Pancreas (tissue), 10 donors: Measurements from ENCODE around the gene ABTB2. TPM values are rescaled to one million over a fixed set of nuclear protein-coding genes. Genes with fewer than 3 reads are reported as not detected.

ENCODE experiments used
- ATAC-seq, 4 donors: fragments of 200-7000 bp; cut with Tn5 transposase; one replicate each; pipeline versions ENCODE4 v1.8.0 to v1.9.1; 2020; ENCODE audit warnings: mild to moderate bottlenecking in 4 of 4, moderate library complexity in 4 of 4
- DNase-seq, 6 donors: peaks; one replicate each; pipeline ENCODE4 v3.0.0-alpha.2; 2020
- FAIRE-seq: peaks from 2 replicates; lab custom pipeline; 2012; peaks lifted over from hg19 to GRCh38; lab: Jason Lieb, UNC
- H3K27ac ChIP-seq, 4 donors: fragments of 200-600 bp; sonication (generic); 1 replicate in 3 of 4; 2 replicates in 1 of 4; pipeline versions ENCODE4 v1.5.0 to v1.8.0; 2020
- H3K27me3 ChIP-seq, 4 donors: fragments of 200-600 bp; one replicate each; pipeline ENCODE4 v1.8.0; 2021
- H3K36me3 ChIP-seq, 3 donors: fragments of 200-600 bp; sonication (generic) in 1 of 3; one replicate each; pipeline versions ENCODE4 v1.5.0 to v1.8.0; 2020 to 2021
- H3K4me1 ChIP-seq, 3 donors: fragments of 200-600 bp; one replicate each; pipeline ENCODE4 v1.8.0; 2021
- H3K4me3 ChIP-seq, 4 donors: fragments of 200-600 bp; sonication (generic) in 2 of 4; one replicate each; pipeline versions ENCODE4 v1.5.0 to v1.8.0; 2020 to 2021
- H3K9me3 ChIP-seq, 4 donors: fragments of 200-600 bp; one replicate each; pipeline ENCODE4 v1.8.0; 2021
- WGBS, 2 donors: extraction: QIAGEN DNeasy Blood & Tissue Kit; methylation state at CpG; one replicate each; pipeline ENCODE4 v1.1.7; 2013; 5-methylcytosine and 5-hydroxymethylcytosine counted together
- intact Hi-C, 3 donors: fragments of 100-400 bp; cut with DNase I; formaldehyde crosslinking; loops; one replicate each; pipeline versions ENCODE4 v1.11.1 to v1.14.2; 2022
- polyA plus RNA-seq, 2 donors: library from polyadenylated mRNA; stranded (reverse); fragments of 200-250 nt; gene quantifications; one replicate each; pipeline ENCODE4 v1.2.3, GENCODE V29; 2013
- total RNA-seq, 6 donors: library from RNA; stranded (reverse); fragmentation: NEBNext Ultra II Directional in 4 of 6; extraction: Animal tissue kit (Norgen Biotek cat#: 25700) in 4 of 6; gene quantifications; one replicate each; pipeline versions ENCODE4 v1.2.1 to v1.2.4, GENCODE V29; 2021 to 2023
- TF ChIP-seq, protein P1 (sequence below), 4 donors: fragments of 200-600 bp; sonication (generic) in 3 of 4; IDR thresholded peaks; one replicate each; pipeline versions ENCODE4 v1.5.0 to v1.8.0; 2021; ENCODE audit warnings: antibody characterized with exemption in 4 of 4
- donor health status: healthy with polysubstance abuse.
- donor health status: DM: no; HTN: no; CAD: no; lungs with moderate emphysema.
- donor health status: DM: no; HTN: no; CAD: no.
- donor health status: control.
- donor health status: control.
- donor health status: Bipolar disorder and iron deficiency.
- donor health status: DM: yes; HTN: yes; CAD: no.
- donor health status: DM: no; HTN: no; CAD: no.
- donor health status: DM: no; HTN: no; CAD: no.
- donor health status: DM: yes; HTN: yes; CAD: no.

ABTB2 gene
- total RNA-seq (1 to 10 TPM in 5 of 6 donors, under 1 TPM in 1; 0.97 to 4.4 (median 2.2) TPM), polyA plus RNA-seq (1 to 10 TPM in 1 of 2 donors, under 1 TPM in 1; 0.63 to 1.3 TPM)

DNA sequence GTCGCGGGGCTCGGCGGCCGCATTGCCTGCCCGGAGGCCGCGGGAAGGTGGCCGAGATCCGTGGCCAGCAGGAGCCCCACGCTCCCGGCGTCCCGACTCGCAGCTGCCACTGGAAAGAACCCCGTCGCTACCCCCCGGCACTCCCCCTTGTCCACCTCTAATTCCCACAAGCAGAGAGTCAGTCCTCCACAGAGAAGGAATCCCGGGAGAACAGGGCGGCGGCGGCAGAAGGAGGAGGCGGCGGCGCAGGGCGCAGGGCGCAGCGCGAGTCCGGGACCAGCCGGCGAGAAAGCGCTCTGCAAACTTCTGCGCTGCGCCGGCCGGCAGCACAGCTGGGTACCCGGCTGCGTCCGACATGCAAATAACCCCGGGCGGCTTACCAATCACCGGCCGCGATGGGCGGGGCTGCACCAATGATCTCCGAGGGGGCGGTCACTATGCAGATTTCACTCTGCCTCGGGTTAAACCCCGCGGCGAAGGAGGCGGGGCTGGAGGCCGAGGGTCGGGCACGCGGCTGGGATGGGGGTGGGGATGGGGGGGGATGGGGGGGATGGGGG, at the start of gene ABTB2:
ABTB2 (minus strand) TSS at position 310 of the 557 bp plus-strand sequence.
- intact Hi-C loops, result loop anchor here in 1 of 3 donors (5.0 kb wide), 1 partner anchor 180 kb away; no protein-coding TSS in a partner anchor

DNA sequence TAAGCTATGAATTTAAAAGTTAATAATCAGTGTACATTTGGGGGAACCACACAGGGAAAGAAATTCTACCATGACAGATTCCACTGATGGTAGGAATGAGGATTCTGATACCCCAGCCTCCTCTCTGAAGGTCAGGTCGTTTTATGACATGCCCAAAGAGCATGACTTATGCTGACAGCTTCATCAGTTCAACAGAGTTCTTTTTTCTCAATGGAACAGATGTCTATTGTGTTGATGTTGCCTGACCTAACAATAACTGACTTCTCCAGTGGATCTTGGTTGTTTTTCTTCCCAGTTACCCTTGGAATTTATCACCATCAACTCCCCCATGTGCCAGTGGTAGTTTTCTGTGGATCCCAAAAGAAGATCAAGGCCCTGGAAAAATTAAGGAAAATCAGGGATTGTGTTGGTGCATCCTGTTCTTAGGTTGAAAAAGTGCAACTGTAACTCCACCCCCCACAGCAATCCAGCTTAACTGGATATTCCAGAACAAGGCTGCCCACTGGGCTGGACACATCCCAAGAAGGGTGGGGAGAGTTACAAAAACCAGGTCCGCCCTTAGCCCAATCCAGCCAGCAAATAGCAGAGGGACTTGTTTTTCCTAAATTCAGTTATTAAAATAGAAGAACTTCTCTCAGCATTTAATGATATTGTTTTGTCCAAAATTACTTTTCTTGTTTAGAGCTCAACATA, 49.5 kb upstream of the ABTB2 start:
- TF ChIP-seq, protein P1, sequence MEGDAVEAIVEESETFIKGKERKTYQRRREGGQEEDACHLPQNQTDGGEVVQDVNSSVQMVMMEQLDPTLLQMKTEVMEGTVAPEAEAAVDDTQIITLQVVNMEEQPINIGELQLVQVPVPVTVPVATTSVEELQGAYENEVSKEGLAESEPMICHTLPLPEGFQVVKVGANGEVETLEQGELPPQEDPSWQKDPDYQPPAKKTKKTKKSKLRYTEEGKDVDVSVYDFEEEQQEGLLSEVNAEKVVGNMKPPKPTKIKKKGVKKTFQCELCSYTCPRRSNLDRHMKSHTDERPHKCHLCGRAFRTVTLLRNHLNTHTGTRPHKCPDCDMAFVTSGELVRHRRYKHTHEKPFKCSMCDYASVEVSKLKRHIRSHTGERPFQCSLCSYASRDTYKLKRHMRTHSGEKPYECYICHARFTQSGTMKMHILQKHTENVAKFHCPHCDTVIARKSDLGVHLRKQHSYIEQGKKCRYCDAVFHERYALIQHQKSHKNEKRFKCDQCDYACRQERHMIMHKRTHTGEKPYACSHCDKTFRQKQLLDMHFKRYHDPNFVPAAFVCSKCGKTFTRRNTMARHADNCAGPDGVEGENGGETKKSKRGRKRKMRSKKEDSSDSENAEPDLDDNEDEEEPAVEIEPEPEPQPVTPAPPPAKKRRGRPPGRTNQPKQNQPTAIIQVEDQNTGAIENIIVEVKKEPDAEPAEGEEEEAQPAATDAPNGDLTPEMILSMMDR (IDR thresholded peaks at IDR 0.05), result no peak
- no peaks in the 10 kb centered on the region for H3K9me3 ChIP-seq
- H3K27me3 ChIP-seq, result no peaks in the 10 kb centered on the region
- no peaks in the 10 kb centered on the region for H3K4me1 ChIP-seq
- H3K27ac ChIP-seq, result no peak overlapping the region
- intact Hi-C loops, result no loop called here
- ATAC-seq (no peak), DNase-seq (peak in 1 of 6 donors; percentile 14), FAIRE-seq (no peak)
- WGBS, 2 donors, result 36 to 39% methylated on average over 2 of the region's 2 CpGs
- no peak overlapping the region for H3K4me3 ChIP-seq
- H3K36me3 ChIP-seq, result no peaks in the 10 kb centered on the region

More for the DNA sequence above, at the start of gene ABTB2:
- TF ChIP-seq, protein P1 (IDR thresholded peaks at IDR 0.05), result no peak
- Histone ChIP-seq H3K9me3 (no peaks in the 10 kb centered on the region), H3K4me1 (peaks cover 5 to 7% (median 6%) of the 10 kb centered on the region in 3 donors), H3K4me3 (peak within 1 kb of the TSS; percentile 36 to 71 (median 46)), H3K27ac (peak within 1 kb of the TSS; percentile 56 to 84 (median 78)), H3K36me3 (no peaks in the 10 kb centered on the region), H3K27me3 (no peaks in the 10 kb centered on the region)
- DNase-seq (peak; percentile 96 to 98 (median 98)), FAIRE-seq (no peak), ATAC-seq (peak; percentile 88 to 94 (median 90))
- WGBS, 2 donors, result 0% methylated on average over 45 to 57 of the region's 57 CpGs

GRCh38 chr11:34406413-34406812, 48.6 kb upstream of the ABTB2 start:
- intact Hi-C loops, result no loop called here
- H3K36me3 ChIP-seq, result no peaks in the 10 kb centered on the region
- H3K27ac ChIP-seq, result no peak overlapping the region
- DNase-seq (no peak), ATAC-seq (no peak), FAIRE-seq (no peak)
- H3K27me3 ChIP-seq, result no peaks in the 10 kb centered on the region
- 59 to 68% methylated on average over 3 of the region's 3 CpGs for WGBS, 2 donors
- H3K4me3 ChIP-seq, result no peak overlapping the region
- TF ChIP-seq, protein P1 (IDR thresholded peaks at IDR 0.05), result no peak
- no peaks in the 10 kb centered on the region for H3K4me1 ChIP-seq
- no peaks in the 10 kb centered on the region for H3K9me3 ChIP-seq

- H3K36me3 ChIP-seq, result no peaks in the 10 kb centered on the region
- 57 to 80% methylated on average over 6 to 7 of the region's 7 CpGs for WGBS, 2 donors
- H3K27me3 ChIP-seq, result no peaks in the 10 kb centered on the region
- DNase-seq (no peak), ATAC-seq (peak in 1 of 4 donors; percentile 47), FAIRE-seq (no peak)
- TF ChIP-seq, protein P1 (IDR thresholded peaks at IDR 0.05), result no peak
- H3K4me3 ChIP-seq, result no peak overlapping the region
- no peaks in the 10 kb centered on the region for H3K9me3 ChIP-seq
- intact Hi-C loops, result no loop called here
- no peaks in the 10 kb centered on the region for H3K4me1 ChIP-seq
- no peak overlapping the region for H3K27ac ChIP-seq
These were observed 47.5 kb upstream of the ABTB2 start for GRCh38 chr11:34405079-34405858.
